Measurements from ENCODE around the gene LUZP1.

LUZP1 gene

GRCh38 chr1:23188434-23188884, 19.8 kb upstream of the LUZP1 start:
- no peak for DNase-seq

DNA sequence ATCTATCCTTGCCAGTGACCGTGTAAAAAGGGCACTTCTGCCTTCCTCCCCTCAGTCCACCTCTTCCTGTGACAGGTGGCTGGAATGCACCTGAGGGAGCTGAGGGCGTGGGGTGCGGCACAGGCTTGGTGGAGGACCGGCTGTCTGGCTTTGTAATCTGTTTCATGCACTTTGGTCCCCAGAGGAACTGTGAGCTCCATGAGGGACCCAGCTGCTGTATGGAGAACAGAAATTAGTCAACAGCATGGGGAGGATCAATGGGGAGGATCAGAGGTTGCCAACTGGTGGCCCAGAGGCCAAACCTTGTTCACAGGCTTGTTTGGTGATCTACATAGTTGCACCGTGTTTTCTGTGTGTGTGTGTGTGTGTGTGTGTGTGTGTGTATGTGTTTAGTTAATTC, 19.0 kb upstream of the LUZP1 start:
- no peak for DNase-seq

DNA sequence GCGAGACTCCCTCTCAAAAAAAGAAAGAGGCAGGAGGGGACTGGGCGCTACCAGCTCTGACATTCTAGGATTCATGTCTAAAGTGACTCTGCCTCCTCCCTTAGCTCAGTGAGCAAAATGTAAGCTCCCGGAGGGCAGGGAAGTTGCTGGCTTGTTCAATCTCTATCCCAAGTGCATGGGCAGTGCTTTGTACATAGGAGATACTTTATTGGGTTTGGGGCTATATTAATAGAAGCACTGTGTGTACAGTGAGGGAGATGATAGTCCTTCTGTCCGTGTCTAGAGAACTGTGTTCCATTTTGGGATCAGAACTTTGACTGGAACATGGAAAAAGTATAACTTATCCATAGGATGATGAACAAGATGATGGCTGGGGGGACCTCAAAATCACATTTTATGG, 16.7 kb upstream of the LUZP1 start:
- DNase-seq: no peak

GRCh38 chr1:23184212-23184934, 15.7 kb upstream of the LUZP1 start:
- no peak for DNase-seq

DNA sequence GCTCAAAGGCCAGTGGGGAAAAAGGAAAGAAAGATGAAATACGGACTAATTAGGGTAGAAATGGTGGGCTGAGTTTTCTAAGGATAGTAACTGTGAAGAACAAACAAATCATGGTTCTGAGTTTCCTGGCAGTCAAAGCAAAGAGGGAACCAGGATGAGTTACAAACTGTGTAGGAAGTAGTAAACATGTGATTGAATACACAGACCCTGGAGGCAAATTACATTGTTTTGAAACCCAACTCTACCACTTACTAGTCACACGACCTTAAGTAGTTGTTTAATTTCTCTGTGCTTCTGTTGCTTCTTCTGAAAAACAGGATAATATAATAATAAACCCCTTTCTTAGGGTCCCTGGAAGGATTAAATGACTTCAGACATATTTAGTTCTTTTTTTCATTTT, 11.2 kb upstream of the LUZP1 start:
- no peak for DNase-seq

DNA sequence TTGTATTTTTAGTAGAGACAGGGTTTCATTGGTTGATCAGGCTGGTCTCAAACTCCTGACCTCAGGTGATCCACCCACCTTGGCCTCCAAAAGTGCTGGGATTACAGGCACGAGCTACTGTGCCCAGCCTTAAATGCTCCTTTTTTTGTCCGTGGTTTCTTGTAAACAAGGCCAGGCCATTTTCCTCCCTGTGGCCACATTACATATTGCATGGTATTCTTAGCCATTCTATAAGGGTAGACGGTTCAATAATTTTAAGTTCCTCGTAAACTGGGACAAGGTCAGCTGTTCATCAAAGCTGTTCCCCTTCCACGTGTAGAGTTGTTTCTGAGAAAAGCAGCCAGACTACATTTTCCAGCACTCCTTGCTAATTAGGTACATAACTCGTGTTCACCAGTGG, 10.3 kb upstream of the LUZP1 start:
- no peak for DNase-seq

DNA sequence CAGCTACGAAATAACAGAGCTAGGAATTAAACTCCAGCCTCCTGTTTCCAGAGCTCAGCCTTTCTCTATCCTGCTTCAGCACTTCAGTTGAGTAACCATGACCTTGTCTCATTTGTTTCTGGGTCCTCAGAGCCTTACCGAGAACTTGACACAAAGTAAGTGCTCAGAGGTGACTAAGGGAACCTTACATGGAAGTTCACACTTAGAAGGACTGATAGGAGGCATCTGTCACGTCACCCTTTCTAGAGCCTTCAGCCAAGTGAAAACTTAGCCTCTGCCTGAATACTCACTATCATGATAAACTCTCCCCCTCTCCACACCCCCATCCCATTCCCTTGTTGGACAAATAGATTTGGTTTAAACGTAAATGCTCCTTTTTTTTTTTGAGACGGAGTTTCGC, 9.8 kb upstream of the LUZP1 start:
- DNase-seq: no peak

DNA sequence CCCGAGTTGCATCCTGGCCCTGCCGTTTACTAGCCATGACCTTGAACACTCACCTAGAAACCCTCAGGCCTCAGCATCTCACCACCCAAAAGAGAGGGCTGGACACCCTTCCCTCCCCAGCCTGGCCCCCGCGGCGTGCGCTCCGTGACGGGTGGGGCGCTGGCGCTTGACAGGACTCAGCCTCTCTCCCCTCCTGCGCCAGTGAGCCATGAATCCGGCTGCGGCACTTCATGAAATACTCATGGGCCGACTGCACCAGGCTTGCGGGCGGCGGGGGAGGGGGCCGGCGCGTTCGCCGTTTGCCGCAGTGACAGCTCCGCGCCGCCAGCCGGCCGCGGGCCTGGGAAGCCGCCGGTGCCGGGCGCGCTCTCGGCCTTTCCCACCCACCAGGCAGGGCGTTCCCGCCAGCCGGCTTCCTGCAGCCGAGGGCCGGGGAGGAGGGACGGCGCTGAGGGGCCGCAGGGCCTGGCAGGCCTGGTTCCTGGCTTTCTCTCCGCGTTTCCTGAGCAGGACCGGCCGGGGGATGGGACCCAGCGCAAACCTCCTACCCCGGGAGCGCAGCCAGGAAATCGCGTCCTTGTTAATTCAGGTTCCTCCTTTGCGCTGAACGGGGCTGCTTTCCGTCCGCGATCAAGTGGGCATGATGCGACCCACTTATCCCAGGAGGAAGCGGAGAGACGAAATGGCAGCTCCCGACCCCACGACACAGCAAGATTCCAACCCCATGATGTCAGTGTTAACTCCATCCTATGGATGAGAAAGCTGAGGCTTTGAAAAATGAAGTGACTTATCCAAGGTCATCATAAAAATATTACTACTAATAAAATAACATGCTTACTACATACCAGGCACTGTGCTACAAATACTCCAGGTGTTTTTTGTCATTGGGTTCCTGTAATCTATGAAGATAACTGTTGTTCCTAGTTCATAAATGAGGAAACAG, 9.1 kb upstream of the LUZP1 start:
- DNase-seq: no peak

- DNase-seq: no peak
Observed at GRCh38 chr1:23177031-23177430, 8.4 kb upstream of the LUZP1 start.

DNA sequence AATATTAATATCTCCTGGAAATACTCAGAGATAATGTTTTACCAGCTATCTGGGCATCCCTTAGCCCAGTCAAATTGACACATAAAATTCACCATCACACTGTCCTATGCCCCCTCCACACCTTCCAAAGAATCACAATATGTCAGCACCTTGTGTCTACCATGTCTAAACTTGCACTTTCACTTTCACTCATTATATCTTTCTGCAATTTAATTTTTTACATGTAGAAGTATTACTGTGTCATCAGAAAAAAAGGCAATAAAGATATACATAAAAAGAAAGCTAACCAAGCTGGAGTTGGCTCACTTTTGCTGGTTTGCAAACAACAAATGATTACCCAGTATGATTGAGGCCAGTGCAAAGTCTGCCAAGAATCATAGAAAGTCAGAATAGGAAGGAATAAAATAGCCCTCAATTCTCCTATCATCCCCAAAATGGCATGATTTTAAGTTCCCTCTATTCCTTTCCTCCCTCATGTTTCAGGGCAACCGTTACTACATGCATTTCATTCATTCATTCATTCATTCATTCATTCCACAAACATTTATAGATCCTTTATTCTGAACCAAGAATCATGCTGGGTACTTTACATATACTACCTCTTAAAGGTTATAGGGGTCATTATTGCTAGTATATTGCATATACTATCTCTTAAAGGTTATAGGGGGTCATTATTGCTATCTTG, 5.9 kb upstream of the LUZP1 start:
- DNase-seq: no peak

DNA sequence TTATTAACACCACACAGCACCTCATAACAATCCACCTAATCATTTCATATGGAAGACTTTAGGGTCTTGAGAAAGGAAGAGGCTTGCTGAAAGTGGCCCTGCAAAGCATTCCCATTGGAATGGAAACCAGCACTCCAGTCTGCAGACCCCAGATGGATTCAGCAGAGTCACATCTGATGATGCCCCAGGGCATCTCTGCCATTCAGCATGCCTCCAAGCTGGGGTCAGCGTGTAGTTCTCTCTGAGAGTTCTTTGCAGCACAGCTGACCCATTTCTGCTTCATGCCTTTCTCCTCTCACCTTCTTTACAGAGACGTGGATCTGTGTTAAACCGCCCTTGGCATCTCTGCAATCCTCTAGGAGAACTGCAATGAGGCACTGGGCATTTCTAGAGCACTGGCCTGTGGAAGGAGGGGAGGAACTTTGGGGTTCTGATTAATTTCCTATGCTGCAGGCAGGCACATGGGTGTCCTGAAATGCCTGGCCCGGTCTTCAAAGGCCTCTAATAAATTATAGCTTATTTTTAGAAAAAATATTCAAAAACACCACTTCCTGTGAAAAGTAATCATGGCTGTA, 2.6 kb upstream of the LUZP1 start:
- no peak for DNase-seq

DNA sequence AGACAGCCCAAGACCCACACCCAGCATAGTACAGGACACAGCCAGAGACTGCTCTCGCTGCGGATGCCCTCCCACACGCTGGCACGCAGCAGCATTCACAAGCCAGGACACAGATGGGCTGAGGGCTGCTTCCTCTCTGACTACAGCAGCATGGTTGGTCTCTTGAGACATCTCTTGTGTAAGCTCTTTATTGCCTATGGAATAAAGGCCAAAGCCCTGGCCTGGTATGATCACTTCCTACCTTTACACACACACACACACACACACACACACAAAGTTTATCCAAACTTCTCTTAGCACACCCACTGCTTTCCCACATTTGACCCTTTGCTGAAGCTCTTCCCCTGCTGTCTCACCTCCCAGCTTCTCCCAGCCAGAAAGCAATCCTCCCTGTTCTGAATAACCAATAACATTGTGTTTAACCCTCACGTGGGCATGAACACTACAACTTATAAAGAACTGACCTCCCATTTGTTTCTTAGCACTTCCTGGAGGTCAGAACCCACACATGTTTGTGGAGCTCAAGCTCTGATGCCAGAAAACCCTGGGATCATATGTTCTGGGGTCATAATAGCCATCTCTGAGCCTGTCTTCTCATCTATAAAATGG, 1.2 kb upstream of the LUZP1 start:
- no peak for DNase-seq

DNA sequence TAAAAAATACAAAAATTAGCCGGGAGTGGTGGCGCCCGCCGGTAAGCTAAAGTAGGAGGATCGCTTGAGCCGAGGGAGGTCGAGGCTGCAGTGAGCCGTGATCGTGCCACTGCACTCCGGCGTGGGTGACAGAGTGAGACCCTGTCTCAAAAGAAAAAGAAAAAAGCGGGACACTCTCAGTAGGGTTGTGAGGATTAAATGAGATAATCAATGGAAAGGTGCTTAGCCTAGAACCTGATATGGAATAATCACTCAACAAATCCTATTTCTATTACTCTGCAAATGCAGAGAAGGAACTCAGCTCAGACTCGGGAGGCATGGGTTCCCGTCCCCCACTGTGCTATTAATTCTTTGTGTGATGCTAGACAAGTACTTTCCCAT, 529 bp upstream of the LUZP1 start:
- no peak for DNase-seq

DNA sequence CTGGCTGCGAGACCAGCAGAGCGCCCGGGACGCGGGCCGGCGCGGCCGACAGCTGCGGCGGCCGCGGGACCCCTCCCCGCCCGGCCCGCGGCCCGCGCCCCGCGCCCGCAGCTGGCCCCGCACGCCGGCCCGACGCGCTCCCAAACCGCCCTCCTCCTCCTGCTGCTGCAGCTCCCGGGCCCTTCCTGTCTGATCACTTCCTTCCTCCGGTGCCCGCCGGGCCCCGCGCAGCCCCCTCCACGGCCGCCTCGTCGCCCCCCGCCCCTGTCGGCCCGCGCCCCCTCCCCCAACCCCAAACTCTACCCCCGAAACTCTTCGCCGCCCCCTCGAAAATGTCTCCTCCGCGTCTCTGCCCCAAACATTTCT, 594 bp downstream of the LUZP1 start:
- DNase-seq: no peak

DNA sequence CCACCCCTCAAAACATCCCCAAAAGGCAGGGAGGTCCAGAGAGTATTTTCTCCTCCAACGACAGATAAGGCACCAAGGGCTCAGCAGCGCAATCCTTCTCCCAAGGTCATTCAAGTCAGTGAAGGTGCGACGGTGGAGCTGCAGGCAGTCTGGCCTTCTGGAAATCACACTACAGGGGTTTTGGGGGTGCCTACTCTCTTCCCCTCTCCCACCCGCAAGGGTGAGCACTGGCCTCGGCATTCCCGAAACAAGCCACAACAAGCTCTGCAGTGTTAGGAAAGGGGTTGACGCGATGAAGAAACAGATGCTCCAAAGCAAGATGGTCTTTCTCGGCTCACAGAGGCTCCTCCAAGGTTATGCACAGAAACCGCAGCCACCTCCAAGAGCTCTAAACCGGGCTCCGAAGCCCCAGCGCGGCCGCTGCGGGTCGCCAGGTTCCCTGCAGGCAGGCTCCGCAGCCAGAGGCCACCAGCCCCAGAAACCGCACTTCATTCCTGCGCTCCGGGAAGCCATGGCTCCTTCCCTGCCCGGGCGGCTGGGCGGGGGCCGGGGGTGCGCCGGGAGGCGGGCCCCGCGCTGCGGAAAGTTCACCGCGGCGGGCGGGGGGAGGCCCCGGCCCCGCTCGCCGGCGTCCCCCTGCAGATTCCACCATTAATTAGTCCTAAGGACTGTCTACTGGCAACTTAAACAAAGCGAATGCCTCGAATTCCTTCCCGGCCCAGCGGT, 1.1 kb downstream of the LUZP1 start:
- DNase-seq: no peak

DNA sequence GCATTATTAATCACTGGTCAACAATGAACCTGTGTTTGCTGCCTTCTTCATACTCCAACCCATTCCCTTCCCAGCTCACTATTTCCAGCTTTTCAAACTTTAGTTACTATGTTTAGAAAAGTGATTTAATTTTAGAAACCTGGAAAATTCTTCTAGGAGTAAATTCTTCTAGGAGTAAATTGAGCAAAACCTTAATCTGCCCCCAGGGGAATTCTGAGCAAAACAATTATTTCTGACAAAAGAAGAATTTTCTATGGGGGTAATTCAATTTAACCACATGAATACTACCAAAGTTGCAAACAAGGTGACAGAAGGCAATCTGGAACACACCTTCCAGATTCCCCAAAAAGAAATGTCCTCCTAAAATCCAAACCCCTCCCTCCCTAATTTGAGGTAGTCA, 1.8 kb downstream of the LUZP1 start:
- no peak for DNase-seq

GRCh38 chr1:23163395-23163794, 5.3 kb downstream of the LUZP1 start:
- DNase-seq: no peak

- no peak for DNase-seq
Observed at GRCh38 chr1:23159963-23160877, 8.4 kb downstream of the LUZP1 start.

DNA sequence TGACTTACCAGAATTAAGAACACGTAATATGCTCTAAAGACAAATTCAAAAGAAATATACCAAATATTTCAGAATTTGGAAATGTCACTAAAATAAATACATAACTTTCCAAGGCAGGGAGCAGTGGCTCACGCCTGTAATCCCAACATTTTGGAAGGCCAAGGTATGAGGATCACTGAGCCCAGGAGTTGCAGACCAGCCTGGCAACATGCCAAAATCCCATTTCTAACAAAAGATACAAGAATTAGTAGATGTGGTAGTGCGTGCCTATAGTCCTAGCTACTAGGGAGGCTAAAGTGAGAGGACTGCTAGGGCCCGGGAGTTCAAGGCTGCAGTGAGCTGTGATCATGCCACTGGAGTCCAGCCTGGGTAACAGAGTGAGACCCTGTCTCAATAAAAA, 11.7 kb downstream of the LUZP1 start:
- no peak for DNase-seq

DNA sequence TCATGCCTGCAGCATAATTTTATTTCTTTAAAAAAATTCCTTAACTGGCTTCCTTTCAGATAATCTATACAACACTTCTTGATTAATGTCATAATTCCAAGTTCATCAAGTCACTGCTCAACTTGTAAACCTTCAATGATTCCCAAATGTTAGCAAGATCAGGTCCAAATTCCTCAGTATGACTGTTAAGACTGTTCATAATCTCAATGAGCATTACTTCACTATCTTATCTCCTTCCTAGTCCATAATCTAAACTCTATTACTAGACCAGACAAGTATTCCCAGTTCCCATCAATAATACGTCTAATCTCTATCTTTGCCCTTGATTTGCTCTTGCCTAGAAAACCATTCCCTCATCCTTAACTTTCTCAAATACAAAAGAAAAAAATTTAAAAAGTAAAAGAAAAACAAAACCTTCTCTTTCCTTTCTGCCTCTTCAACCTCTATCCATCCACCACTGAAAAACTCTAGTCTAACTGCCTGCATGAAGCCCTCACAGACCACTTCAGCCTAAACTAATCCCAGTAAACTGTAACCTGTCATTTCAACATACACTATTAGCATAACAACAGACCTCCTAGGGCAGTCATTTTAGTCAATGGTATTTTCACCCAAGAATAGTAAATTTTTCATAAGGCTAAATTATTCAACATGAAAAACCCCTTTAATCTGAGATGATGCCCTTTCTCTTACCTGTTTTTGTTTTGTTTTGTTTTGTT, 15.5 kb downstream of the LUZP1 start:
- no peak for DNase-seq

Data from SHP77 treated with DMSO at 0.1 percent for 48 hours (cell line).